ENCODE results near the gene GPAT2. TPM values are rescaled to one million over a fixed set of nuclear protein-coding genes. Genes with fewer than 3 reads are reported as not detected.
"Not testable (repeated sequence)": the region's sequence is repeated elsewhere in the genome, so short reads cannot be mapped to it uniquely, and the experiment has no call there.

Gene GPAT2
- total and polyA plus RNA-seq, 2 of the 8 experiments (the other 6 are each of a cell fraction or from before 2014, with no cell fraction given): 0.26 to 0.63 TPM

DNA sequence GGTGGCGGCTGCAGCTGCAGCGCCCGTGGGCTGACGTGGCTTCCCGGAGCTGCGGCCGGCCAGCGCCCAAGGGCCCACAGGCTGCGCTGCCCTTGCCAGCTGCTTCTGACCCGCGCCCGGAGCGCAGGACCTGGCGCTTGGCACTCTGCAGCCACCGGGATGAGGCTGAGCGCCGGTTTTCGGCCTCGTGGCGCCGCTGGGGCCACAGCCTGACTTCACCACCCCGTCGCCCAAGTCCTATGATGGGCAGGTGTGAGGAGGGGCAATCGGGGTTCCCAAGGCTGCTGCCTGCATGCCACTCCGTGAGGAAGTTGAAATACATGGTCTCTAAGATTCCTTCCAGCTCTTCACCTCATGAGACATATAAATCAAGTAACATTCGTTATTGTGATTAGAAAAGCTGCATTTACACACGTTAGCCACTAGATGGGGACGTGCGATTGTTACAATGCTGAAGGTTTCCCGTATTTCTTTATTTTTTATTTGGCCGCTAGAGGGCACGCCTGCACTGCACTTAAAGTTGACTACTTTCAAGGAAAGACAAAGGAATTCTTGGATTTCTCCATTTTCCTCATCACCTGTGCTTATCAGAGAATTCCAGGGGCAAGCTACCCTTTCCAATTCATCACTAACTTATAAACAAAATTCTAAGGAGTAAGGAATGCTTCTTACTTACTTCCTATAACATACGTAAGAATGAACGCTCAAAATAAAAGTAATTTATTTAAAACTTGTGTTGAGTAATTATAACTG lies 42.0 kb downstream of the GPAT2 start:
- H2BK120ac ChIP-seq (replicated peaks; ENCODE audit: low read depth, low read length); H3K27me3 ChIP-seq (replicated peaks in 1 of 4; ENCODE audit: control insufficient read depth in 3 of 4, extremely low read depth in 1 of 4, insufficient read depth in 3 of 4, low read length in 3 of 4); H4K5ac ChIP-seq (ENCODE audit: insufficient read length, low read depth, low read length); H3K9me3 ChIP-seq (ENCODE audit: insufficient read depth in 2 of 2, low read depth in 1 of 2, low read length in 1 of 2); H3K56ac ChIP-seq (replicated peaks; ENCODE audit: insufficient read length, low read depth, low read length); H3K23ac ChIP-seq (ENCODE audit: insufficient read length); H3K4me1 ChIP-seq (replicated peaks in 1 of 4; ENCODE audit: control insufficient read depth in 3 of 4, insufficient read depth in 4 of 4, low read length in 3 of 4); H2BK12ac ChIP-seq (ENCODE audit: low read depth, low read length); H3K23me2 ChIP-seq (ENCODE audit: low read depth, low read length); H2BK20ac ChIP-seq (ENCODE audit: low read length); H3K4ac ChIP-seq (replicated peaks; ENCODE audit: insufficient read length, low read depth, low read length); H4K20me1 ChIP-seq (replicated peaks in 1 of 2; ENCODE audit: control insufficient read depth in 1 of 2, insufficient read depth in 2 of 2, low read length in 2 of 2); H4K91ac ChIP-seq (replicated peaks; ENCODE audit: insufficient read length, low read length); H3K18ac ChIP-seq (ENCODE audit: extremely low read depth, low read length); H3K36me3 ChIP-seq (ENCODE audit: control insufficient read depth in 2 of 4, insufficient read depth in 4 of 4, low read length in 3 of 4); H3K79me2 ChIP-seq (ENCODE audit: control insufficient read depth in 1 of 2, insufficient read depth in 2 of 2, low read length in 2 of 2); H2BK5ac ChIP-seq (ENCODE audit: low read depth, low read length); H2BK15ac ChIP-seq (ENCODE audit: low read length); FAIRE-seq; H3K27ac ChIP-seq (ENCODE audit: low read depth, low read length); H3K79me1 ChIP-seq (ENCODE audit: low read depth, low read length); H3K14ac ChIP-seq (ENCODE audit: insufficient read length); H2AK5ac ChIP-seq (ENCODE audit: low read depth, low read length): not testable (repeated sequence)
- Histone ChIP-seq H4K8ac (ENCODE audit: extremely low read depth, insufficient read depth, low read length) (peak overlapping the region; percentile 86; the same call in 1 of the 2 replicates), H2AFZ (ENCODE audit: low read length) (peak overlapping the region; percentile 96; the same call in 1 of the 2 replicates), H3K4me2 (ENCODE audit: insufficient read depth in 1 of 2, low read depth in 2 of 2, low read length in 2 of 2) (peak overlapping the region; percentile 35 to 85), H3K9ac (replicated peaks in 1 of 4; ENCODE audit: extremely low read depth in 1 of 4, low read depth in 3 of 4, low read length in 3 of 4) (peak overlapping the region in 1 of 4 experiments; percentile 37; a peak in 1 of 7 replicates), H3K4me3 (ENCODE audit: extremely low read depth in 1 of 4, insufficient read depth in 2 of 4, low read depth in 3 of 4, low read length in 4 of 4) (peak overlapping the region; percentile 40 to 77 (median 50))
- TF ChIP-seq RAD21 (IDR thresholded peaks at IDR 0.05 in 1 of 2, conservative IDR thresholded peaks at IDR 0.05 in 1 of 2; ENCODE audit: low read depth in 2 of 2, low read length in 2 of 2) (peak; percentile 66 to 73), CTCF (IDR thresholded peaks at IDR 0.05; ENCODE audit: control extremely low read depth in 1 of 3, insufficient read depth in 1 of 3, low read depth in 1 of 3, low read length in 3 of 3) (peak in 2 of 3 experiments; percentile 62 to 83; a peak in 3 of 4 replicates), KDM4A (IDR thresholded peaks at IDR 0.05; ENCODE audit: low read depth, low read length, severe bottlenecking) (peak; percentile 39)
- 6% methylated on average over 31 of the region's 34 CpGs; no CpG with 5 or more reads in 1 of the 2 experiments for WGBS, 2 experiments (ENCODE audit: extremely low coverage in 1 of 2, insufficient coverage in 1 of 2, insufficient read length in 1 of 2, insufficient replicate concordance in 2 of 2, low coverage in 1 of 2, low lambda C conversion rate in 2 of 2, missing lambda C conversion rate in 1 of 2)
- POLR2A ChIA-PET (ENCODE audit: partially characterized antibody): interaction anchor here (0.6 to 1.7 kb wide), 5 partner anchors 17 to 343 kb away, joined by 3 to 5 read pairs (median 3); partner anchors contain the start of genes ADRA2B and NCAPH
- peak in 1 of 2 experiments; percentile 77 for DNase-seq (ENCODE audit: low read depth in 1 of 2, low spot score in 2 of 2)
- CTCF ChIA-PET (ENCODE audit: partially characterized antibody): interaction anchor here (0.7 to 3.6 kb wide), 25 partner anchors 8 to 274 kb away, joined by 3 to 32 read pairs (median 3); partner anchors contain the start of gene ASTL
